ENCODE measurements around the gene ARMC5.
"Not testable (repeated sequence)": the region's sequence is repeated elsewhere in the genome, so short reads cannot be mapped to it uniquely, and the experiment has no call there.

The ARMC5 gene, protein sequence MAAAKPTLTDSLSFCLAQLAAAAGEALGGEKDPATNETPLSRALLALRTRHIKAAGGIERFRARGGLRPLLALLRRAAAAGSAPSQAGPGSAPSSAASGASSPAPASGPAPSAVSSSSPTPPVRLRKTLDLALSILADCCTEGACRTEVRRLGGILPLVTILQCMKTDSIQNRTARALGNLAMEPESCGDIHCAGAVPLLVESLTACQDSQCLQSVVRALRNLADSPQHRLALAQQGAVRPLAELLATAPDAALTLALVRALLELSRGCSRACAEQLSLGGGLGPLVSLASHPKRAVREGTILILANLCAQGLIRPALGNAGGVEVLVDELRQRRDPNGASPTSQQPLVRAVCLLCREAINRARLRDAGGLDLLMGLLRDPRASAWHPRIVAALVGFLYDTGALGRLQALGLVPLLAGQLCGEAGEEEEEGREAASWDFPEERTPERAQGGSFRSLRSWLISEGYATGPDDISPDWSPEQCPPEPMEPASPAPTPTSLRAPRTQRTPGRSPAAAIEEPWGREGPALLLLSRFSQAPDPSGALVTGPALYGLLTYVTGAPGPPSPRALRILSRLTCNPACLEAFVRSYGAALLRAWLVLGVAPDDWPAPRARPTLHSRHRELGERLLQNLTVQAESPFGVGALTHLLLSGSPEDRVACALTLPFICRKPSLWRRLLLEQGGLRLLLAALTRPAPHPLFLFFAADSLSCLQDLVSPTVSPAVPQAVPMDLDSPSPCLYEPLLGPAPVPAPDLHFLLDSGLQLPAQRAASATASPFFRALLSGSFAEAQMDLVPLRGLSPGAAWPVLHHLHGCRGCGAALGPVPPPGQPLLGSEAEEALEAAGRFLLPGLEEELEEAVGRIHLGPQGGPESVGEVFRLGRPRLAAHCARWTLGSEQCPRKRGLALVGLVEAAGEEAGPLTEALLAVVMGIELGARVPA

DNA sequence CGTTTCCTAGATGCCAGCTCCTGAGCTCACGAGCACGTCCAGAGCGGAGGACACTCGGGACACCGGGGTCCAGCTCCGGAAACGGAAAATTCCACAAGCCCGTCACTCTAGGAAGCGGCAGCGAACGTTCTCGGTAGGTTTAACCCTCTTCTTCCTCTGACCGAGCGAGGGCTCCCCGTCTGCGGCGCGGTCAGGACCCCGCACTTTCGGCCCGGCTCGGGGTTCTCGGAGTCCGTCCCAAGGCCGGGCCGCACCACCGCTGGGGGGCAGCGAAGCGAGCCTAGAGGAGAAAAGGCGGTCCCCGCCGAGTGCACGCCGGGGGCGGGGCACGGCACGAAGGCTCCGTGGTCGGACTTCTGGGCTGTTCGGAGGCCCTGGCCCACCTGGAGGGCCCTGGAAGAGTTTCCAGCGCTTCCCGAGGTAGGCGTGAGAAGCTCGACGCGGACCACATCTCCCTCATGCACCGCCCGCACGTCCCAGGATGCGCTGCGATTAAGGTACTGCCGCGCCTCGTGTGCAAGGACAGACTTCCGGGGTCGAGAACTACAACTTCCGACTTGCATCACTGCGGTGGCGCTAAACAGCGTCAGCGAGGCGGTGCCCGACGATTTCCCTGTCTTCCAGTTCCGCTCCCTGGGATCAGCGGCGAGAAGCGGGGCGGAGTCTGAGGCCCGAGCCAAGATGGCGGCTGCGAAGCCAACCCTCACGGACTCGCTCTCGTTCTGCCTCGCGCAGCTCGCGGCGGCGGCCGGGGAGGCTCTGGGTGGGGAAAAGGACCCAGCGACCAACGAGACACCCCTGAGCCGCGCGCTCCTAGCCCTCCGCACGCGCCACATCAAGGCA lies at the start of gene ARMC5:
Gene ARMC5 (plus strand): TSS at position 658 of the 843 bp plus-strand sequence. CDS start 24 bp downstream, at position 682.
- DNase-seq = peak; percentile 99

DNA sequence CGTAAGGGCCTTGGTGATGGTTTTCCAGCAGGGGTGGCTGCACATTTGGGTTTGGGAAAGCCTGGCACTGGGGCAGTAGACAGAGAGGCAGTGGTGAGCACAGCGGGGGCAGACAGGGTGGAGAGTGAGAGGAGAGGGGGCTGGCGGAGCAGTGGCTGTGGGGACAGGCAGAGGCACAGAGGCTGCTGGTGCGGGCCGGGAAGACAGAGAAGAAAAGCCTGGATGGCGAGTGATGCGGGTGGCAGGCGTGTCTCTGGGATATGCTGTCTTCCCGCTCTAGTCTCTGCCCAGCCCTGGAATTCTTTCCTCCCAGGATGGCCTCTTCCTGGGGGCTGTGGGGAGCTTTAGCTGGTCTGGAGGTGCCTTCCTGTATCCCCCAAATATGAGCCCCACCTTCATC lies 49.2 kb upstream of the ARMC5 start:
- no peak for DNase-seq

DNA sequence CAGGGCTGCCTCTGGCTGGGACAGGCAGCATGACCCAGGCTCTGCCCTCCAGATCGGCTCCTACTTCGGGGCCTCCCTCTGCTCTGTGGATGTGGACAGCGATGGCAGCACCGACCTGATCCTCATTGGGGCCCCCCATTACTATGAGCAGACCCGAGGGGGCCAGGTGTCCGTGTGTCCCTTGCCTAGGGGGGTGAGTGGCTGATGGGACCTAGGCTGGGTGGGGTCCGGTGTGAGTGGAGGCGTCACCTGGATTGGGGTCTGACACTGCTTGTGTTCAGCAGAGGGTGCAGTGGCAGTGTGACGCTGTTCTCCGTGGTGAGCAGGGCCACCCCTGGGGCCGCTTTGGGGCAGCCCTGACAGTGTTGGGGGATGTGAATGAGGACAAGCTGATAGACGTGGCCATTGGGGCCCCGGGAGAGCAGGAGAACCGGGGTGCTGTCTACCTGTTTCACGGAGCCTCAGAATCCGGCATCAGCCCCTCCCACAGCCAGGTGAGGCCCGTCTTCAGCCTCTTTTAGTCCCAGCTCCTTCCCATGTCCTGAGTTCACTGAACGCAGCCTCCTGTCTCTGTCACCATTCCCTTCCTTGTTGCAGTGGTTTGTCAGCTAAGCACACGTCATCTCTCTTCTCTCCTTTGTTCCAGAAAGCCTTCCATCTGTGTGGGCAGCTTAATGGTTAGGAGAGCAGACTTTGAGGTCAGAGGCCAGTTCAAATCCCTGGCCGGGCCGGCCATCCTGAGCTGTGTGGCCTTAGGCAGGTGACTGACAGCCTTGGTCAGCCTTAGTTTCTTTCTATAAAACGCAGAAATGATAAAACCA lies 48.1 kb upstream of the ARMC5 start:
- DNase-seq = no peak

DNA sequence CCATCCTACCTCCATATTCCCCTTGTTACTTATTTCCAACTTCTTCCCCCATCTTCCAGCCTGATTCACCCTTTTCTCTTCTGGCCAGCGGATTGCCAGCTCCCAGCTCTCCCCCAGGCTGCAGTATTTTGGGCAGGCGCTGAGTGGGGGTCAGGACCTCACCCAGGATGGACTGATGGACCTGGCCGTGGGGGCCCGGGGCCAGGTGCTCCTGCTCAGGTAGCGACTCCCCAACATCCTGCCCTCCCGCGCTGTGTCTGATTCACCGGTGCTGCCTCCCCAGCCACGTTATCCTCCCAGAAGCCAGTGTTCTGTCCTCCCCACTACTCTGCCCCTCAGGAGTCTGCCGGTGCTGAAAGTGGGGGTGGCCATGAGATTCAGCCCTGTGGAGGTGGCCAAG lies 46.6 kb upstream of the ARMC5 start:
- no peak for DNase-seq

DNA sequence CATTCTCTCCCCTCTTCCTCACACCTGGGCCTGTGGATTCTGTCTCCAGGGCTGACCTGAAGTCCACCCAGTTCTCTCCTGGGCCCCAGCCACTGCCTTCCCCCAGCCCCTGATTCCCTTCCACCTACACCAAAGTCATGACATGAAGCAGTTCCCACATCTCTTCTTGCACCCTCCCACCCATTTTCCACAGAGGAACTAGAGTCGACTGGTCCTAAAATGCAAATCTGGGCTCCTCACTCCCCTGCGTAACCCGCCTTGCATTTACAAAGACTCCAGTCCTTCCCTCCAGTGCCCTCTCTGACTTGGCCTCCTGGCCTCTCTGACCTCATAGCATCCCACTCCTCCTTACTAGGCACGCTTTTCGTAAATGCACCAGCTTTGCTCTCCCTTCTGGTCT lies 45.9 kb upstream of the ARMC5 start:
- no peak for DNase-seq

DNA sequence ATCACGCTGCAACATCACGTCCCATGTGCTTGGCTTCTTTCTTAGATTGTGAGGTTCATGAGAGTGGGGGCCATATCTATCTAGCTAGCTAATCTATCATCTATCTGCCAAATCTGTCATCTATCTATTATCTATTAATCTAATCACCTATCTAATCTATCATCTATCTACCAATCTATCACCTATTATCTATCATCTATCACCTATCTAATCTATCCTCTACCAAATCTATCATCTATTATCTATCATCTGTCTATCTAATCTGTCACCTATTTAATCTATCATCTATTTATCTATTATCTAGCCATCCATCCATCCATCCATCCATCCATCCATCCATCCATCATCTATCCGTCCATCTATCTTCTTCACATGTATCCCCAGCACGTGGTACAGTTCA lies 45.4 kb upstream of the ARMC5 start:
- no peak for DNase-seq

DNA sequence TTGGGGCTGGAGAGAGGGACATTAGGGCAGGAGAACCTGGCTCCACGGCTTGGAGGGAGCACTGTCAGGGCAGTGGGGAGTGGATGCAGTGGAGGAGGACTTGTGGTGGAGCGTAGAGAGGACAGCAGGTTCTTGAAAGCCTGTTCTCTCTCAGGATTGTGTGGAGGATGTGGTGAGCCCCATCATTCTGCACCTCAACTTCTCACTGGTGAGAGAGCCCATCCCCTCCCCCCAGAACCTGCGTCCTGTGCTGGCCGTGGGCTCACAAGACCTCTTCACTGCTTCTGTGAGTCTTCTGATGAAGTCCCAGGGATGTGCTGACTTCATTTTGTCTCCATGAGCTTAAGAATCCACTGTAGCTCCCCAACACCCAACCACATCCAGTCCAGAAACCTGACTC lies 44.6 kb upstream of the ARMC5 start:
- DNase-seq = no peak

DNA sequence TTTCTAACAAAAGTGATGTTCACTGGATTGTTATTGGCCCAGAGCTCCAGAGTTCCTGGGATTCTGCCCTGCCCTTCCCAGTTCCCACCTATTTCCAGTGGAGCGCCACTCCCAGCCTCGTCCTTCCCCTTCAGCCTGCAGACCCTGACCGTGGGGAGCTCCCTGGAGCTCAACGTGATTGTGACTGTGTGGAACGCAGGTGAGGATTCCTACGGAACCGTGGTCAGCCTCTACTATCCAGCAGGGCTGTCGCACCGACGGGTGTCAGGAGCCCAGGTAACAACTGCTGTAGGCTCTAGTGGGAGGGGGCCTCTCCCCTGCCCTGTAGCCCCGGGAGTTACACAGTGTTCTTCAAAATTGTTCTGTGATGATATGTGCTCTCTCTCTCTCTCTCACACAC lies 42.9 kb upstream of the ARMC5 start:
- no peak for DNase-seq

DNA sequence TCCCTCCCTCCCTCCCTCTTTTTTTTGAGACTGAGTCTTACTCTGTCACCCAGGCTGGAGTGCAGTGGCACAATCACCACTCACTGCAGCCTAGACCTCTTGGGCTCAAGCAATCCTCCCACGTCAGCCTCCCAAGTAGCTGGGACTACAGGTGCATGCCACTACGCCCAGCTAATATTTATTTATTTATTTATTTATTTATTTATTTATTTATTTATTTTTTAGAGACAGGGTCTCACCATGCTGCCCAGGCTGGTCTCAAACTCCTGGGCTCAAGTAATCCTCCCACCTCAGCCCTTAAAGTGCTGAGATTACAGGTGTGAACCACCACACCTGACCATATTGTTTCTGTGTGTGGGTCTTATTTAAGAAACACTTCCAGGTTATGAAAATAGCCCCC lies 42.3 kb upstream of the ARMC5 start:
- not testable (repeated sequence) for DNase-seq

DNA sequence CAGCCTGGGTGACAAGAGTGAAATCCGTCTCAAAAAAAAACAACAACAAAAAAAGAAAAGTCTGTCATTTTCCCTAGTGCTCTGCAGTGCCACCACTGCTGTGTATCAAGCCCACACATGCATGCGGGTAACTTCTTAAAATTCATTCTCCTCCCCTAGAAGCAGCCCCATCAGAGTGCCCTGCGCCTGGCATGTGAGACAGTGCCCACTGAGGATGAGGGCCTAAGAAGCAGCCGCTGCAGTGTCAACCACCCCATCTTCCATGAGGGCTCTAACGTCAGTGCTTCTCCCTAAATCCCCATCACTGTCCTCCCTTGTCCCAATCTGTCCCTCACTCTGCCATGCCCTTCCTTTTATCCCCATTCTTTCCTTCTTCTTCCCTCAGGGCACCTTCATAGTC lies 41.4 kb upstream of the ARMC5 start:
- DNase-seq = no peak

DNA sequence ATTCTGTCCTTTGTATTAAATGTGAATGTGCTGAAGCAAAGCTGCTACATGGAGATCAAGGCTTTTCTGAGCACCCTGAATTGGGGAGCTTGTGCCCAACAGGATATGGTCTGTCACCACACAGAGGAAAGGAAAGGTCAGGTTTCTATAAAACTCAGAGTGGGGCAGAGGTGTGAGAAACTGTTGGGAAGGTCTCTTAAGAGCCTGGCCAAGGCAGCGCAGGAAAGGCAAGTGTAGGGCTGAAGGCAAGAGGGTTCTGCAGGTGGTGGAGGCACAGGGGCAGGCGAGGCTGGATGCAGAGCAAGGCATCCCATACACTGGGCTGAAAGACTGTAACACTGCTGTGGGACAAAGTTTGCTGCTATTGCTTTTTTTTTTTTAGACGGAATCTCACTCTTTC lies 39.3 kb upstream of the ARMC5 start:
- no peak for DNase-seq

DNA sequence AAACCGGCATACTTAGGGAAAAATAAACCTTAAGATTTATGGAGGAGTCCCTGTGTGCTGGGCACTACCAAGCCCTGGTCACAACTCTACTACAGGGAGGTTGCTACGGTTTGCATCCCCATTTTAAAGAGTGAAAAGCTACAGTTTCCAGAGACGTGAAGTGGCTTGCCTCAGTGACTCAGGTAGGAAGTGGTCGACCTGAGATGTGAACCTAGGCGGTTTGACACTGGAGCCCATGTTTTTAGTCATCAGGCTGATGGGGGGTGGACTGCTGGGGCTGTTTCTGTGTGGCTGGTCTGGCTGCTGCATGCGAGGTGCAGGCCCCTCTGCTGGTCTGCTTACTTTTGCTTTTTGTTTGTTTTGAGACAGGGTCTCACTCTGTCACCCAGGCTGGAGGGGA lies 37.7 kb upstream of the ARMC5 start:
- no peak for DNase-seq

DNA sequence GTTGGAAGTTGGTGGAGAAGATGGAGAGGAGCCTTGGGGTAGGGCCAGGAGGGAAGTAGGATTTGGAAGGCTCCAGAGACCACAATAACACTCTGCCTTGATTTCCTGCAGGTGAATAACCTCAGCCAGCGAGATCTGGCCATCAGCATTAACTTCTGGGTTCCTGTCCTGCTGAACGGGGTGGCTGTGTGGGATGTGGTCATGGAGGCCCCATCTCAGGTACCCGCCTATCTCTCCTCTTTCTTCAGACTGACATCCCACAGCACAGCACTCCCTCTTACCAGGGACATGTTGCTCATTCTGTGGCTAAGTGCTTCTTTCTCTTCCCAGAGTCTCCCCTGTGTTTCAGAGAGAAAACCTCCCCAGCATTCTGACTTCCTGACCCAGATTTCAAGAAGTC lies 36.1 kb upstream of the ARMC5 start:
- DNase-seq = no peak

DNA sequence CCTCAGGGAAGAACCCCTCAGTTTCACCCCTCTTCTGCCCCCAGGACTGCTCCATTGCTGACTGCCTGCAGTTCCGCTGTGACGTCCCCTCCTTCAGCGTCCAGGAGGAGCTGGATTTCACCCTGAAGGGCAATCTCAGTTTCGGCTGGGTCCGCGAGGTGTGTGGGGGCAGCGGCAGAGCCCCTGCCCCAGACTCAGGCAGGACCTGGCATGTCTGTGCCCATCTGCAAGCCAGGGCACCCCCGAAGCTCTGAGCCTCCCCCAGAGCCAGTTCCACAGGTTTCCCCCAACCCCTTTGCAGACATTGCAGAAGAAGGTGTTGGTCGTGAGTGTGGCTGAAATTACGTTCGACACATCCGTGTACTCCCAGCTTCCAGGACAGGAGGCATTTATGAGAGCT lies 35.5 kb upstream of the ARMC5 start:
- no peak for DNase-seq

DNA sequence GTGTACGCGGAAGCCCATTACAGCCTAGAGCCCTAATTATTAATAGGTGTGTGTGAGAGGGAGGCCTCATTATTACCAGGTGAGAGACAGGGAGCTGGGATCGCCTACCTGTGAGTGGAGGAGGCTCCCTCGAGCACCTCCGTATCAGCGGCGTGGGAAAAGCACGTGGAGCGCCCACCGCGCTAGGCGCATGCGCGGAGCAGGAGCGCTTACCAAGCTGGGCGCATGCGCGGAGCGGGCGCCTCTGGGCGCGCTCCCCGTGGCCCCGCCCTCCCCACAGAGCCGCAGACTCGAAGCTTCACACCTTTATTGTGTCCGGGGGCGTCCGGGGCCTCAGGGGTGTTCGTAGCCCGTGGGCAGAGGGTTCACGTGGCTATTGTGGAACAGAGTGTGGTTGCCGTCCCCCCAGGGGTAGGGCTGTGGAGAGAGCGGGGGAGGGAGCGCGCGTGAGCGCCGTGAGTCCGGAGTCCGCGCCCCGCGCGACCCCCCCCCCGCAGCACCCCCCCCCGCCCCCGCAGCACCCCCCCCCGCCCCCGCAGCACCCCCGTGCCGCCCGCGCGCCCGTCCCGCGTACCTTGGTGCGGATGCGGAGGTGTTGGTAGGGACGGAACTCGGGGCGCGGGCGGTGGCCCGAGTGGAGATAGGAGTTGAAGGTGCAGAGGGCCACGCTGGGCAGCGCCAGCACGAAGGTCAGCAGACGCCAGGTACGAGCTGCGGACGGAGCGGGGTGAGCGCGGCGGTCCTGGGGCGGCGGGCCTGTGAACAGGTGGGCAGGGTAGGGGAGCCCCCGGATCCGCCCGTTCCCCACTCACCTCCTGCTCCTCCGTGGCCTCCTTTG lies 31.6 kb upstream of the ARMC5 start:
- peak; percentile 65 for DNase-seq

DNA sequence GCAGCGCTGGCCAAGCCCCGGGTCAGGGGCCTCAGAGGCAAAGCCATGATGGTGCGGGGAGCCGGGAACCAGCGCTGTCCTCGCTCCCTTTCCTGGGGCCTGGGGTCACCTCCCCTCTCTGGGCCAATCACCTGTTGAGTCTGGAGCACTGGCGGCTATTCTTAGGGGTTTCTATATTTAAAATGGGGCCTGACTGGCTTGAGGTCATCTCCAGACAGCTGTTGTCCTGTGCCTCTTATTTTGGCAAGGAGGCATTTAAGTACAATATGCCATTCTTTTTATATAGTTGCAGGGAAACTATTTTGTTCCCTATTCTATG lies 31.1 kb upstream of the ARMC5 start, which contains the start of gene COX6A2:
Gene COX6A2 (minus strand): TSS at position 82 of the 319 bp plus-strand sequence. CDS start 35 bp downstream, at position 47.
- no peak for DNase-seq

DNA sequence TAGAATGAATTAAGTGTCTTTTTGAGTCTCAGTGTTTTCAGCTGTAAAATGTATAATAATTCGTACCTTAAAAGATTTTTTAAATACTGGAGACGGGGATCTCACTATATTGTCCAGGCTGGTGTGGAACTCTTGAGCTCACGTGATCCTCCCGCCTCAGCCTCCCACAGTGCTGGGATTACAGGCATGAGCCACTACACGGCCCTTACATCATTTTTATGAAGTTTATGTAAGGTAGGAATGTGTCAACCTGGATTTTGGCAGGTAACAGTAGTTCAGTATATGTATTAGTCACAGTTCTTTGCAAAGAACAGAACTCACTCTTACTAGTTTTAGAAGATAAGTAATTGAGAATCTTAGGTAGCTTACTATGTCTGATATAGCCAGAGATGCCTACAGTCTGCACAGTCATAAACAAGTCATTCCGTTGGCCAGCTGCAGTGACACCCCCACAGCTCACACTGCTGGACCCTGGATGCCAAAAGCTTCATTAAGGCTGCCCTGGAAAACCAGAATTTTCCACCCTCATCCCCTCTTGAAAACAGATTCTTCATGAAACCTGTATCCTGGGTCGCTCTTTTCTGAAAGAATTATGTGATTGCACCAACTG lies 30.6 kb upstream of the ARMC5 start:
- no peak for DNase-seq

DNA sequence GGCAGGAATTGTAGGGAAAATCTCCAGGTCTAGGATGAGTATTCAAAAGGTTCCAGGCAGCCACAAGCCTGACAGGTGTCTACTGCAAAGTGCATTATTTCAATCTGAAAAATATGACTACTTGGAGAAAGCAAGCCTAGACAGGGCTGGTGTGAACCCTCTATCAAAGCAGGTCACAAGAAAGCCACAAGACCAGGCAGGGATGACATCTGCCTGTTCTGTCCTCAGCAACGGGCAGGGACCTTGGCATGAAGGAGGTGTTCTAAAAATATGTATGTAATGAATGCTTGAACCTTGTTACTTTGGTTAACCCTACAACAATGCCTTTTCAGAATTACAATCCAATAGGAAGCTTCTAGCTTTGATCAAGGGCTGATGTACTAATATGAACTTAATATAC lies 30.0 kb upstream of the ARMC5 start:
- no peak for DNase-seq

DNA sequence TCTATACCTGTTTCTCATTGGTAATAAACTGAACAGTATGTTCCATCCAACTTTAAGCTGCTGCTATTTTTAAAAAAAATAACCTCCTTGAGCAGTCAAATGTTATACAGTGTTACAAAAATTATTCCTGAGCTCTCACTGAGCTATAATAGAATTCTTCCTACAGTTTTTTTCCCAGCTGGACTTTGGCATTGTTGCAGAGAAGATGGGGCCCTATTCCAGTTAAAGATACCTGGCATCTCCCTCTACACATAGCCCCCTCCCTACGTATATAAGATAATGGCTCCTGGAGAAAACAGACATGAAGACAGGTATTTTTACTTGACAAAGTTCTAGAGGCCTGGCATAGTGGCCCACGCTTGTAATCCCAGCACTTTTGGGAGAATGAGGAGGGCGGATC lies 29.5 kb upstream of the ARMC5 start:
- no peak for DNase-seq

DNA sequence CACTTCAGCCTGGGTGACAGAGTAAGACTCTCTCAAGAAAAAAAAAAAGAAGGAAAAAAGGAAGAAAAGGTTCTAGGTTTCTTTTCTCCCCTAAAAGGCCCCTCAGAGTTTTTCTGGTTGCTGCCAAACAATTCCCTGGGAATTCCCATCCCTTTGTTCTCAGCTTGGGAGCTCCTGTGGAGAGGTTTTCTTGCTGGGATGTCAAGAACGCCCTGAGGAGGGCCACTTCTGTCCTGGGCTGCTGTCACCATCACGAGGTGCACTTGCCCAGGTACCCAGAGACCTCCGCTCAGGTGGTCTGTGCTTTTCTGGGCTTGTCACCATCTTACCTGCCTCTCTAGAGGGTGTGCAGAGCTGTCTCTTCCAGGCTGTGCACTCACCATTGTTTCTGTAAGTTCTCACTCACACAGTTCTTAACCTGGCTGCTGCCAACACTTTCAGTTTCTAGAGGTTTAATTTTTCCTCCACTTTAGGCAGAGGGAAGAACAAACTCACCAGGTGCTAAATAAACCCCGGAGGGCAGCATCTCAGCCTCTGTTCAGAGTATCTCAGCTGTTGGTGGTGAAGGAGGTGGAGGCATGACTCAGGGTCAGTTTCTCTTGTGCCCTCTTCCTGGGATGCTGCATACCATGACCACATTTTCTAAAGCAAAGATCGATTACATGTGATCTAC lies 28.8 kb upstream of the ARMC5 start:
- DNase-seq = no peak
